CD4-positive, alpha-beta T cell treated with Interleukin-4 for 1 hour (primary cell): ENCODE measurements around the gene GRIN3B.
A peak's percentile ranks its signal among the peaks of the same experiment; 100 is the strongest.

Source experiments
- DNase-seq, 2 donors: peaks; one replicate each; pipeline ENCODE4 v3.0.0-alpha.2; 2020 to 2022

Gene GRIN3B

DNA sequence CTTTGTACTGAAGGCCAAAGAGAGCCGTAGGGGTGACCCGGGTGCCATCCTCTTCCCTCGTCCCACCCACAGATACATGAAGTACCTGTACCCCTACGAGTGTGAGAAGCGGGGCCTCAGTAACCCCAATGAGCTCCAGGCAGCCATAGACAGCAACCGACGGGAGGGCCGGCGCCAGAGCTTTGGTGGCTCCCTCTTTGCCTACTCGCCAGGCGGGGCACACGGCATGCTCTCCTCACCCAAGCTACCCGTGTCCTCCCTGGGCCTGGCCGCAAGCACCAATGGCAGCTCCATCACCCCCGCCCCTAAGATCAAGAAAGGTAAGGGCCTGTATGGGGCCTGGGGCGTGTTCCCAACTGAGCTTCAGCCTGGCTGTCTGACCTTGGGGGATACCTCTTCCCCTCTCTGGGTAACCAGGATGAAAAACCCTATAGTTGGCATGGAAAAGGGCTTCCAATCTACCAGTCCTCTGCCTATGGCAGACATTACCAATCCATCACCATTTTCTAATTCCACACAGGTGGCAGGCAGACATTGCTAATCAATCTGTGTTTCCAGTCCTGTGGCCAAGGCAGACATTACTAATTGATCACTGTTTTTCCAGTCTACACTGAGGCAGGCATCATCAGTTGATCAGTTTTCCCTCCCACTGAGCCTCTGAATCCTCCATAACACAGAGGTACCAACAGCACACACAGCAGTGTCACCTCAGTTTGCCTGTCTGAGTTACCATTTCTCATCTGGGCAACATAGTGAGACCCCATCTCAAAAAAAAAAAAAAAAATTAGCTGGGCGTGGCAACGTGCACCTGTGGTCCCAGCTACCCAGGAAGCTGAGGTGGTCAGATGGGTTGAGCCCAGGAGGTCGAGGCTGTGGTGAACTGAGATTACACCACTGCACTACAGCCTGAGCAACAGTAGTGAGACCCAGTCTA, 35.2 kb upstream of the GRIN3B start:
- no peak for DNase-seq

- no peak for DNase-seq
Observed at GRCh38 chr19:966485-967088, 33.6 kb upstream of the GRIN3B start.

- no peak for DNase-seq
Observed at GRCh38 chr19:970695-971094, 29.5 kb upstream of the GRIN3B start.

- no peak for DNase-seq
Observed at GRCh38 chr19:971795-972194, 28.4 kb upstream of the GRIN3B start.

GRCh38 chr19:972281-972680, 27.9 kb upstream of the GRIN3B start:
- no peak for DNase-seq

GRCh38 chr19:973726-974563, 26.3 kb upstream of the GRIN3B start:
- DNase-seq: no peak

GRCh38 chr19:974564-975257, 25.5 kb upstream of the GRIN3B start:
- no peak for DNase-seq

DNA sequence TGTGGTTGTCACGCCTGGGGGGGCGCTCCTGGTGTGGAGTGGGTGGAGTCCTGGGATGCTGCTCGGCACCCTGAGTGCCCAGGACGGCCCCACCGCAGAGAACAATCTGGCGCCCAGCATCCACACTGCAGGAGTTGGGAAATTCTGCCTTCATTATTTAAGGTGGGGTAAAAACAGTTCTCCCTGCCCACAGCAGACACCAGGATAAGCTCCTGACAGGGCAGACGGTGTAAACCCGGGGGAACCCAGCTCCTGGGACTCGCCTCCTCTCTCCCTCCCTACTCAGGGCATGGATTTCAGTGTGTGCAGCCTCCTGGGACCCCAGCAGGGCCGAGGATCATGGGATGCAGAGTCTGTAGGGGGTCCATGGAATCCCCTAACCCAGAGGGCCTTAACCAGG, 23.7 kb upstream of the GRIN3B start:
- DNase-seq: no peak

GRCh38 chr19:977058-977464, 23.2 kb upstream of the GRIN3B start:
- no peak for DNase-seq

- no peak for DNase-seq
Observed at GRCh38 chr19:979318-979741, 20.9 kb upstream of the GRIN3B start.

DNA sequence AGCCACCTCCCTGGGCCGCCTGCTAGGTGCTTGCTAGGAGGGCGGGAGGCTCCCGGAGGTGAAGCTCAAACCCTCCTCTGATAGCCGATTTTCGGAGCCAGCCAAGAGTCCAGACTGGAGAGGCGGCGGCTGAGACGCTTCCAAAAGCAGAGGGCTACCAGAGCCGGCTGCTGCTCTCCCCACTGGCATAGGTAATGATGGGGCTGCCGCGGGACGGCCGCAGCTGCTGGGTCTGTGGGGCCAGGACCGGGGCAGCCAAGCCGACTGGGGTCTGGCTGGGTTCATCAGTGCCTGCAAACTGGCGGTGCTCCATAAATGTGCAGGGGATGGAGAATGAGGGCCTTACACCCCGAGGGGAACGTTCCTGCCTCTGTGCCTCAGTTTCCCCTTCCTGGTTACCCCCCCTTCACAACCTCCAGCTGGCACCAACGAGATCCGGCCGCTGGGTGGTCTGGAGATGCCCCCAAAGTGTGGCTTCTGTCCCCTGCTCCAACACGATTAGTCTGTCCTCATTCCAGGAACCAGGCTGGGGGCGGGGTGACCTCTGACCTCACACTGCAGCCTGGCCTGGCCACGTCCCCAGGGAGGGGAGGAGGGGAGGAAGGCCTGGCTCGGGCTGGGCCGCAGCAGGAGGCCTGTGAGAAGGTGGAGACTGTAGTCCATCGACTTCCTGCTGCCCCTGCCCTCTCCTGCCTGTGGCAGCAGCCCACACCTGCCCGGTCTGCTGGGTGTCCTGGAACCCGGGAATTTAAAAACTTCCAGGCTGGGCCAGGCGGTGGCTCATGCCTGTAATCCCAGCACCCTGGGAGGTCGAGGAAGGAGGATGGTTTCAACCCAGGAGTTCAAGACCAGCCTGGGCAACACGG, 19.9 kb upstream of the GRIN3B start:
- DNase-seq: no peak

DNA sequence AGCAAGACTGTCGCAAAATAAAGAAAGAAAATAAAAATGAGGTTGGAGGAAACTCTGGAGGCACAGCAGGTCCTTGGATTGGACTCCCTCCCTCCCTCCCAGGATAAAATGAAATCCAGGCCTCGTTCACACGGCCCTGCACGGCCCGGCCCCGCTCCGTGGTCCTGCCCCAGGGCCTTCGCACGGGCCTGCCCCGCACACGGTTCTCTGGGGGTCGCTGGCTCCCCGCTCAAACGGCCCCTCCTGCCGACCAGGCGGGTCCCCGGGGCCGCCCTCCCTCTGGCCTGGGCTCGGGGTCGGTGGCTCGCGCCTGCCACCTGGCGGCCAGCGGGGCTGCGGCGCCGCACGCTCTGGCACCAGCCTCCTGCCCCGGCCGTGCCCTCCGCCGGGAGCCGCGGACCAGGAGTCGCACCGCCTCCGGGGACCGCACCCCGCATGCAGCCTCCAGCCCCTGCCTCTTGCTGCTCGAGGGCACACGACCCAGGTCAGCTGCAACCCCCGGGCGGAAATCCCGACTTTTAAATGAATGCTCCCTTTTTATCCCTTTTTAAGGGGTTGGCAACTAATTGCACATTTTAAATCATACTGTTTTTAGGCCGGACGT, 17.6 kb upstream of the GRIN3B start:
- peak; percentile 73 to 74 for DNase-seq

- DNase-seq: peak; percentile 89 to 90
Observed at GRCh38 chr19:984165-984967, 15.9 kb upstream of the GRIN3B start, which contains the start of gene WDR18. Gene WDR18 (plus strand): TSS chr19:984345. CDS start chr19:984354, 9 bp downstream.

DNA sequence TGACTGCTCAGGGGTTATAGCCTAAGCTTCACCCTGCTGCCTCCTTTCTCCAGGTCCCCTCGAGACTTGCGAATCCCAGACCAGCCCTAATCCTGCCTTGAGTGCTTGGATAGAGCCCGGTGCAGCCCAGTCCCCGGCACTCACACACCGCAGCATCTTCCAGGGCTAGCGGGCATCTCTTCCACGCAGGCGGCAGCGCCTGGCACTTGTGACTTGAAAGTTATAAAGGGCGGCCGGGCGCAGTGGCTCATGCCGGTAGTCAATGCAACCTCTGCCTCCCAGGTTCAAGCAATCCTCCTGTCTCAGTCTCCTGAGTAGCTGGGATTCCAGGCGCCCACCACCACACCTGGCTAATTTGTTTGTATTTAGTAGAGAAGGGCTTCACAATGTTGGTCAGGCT, 14.1 kb upstream of the GRIN3B start:
- DNase-seq: no peak

DNA sequence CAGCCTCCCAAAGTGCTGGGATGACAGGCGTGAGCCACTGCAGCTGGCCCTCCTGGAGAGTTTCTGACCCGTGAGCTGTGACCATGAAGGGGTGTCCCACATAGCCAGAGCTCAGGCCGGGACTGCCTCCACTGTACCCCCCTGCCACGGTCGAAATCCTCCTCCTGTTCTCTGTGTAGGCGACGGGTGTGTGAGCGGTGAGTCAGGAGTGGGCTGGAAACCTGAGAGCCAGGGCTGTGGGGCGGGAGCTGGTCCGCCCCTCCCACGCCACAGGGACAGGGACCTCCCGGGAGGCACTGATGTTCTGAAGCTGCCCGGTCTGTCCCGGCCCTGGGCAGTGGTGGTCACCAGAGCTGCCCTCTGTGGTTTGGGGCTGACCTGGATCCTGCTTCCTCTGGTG, 12.1 kb upstream of the GRIN3B start:
- DNase-seq: no peak

DNA sequence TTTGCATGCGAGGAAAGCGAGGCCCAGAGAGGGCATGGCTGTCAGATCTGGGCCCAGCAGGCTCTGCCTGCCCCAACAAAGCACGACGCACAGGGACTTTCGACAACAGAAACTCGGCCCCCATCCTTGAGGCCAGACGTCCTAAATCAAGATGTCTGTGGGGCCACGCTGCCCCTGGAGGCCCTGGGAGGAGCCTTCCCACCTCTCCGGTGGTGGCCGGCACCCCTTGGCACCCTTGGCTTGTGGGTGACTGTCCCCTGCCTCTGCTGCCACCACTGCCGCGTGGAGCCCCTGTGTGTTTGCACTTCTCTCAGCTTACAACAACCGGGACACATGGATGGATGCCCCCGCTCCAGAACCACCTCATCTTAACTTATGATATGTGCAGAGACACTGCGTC, 11.7 kb upstream of the GRIN3B start:
- DNase-seq: no peak

GRCh38 chr19:989381-990081, 10.7 kb upstream of the GRIN3B start:
- DNase-seq: no peak

GRCh38 chr19:990119-990571, 10.1 kb upstream of the GRIN3B start:
- no peak for DNase-seq

DNA sequence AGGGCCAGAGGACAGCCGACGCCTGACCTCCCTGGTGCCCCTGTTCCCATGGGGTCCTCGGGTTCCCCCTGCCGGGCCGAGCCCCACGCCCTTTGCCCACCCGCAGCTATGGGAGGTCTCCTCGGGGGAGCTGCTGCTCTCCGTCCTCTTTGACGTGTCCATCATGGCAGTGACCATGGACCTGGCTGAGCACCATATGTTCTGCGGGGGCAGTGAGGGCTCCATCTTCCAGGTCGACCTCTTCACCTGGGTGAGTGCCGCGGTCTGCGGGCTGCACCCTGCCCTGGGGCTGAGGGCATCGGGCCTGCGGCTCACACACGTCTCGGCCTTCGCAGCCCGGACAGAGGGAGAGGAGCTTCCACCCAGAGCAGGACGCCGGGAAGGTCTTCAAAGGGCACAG, 9.5 kb upstream of the GRIN3B start:
- no peak for DNase-seq
